Glomerular endothelial cell (primary cell): ENCODE results near the gene ZNF681. TPM values are rescaled to one million over a fixed set of nuclear protein-coding genes. Genes with fewer than 3 reads are reported as not detected.
"Not testable (repeated sequence)": the region's sequence is repeated elsewhere in the genome, so short reads cannot be mapped to it uniquely, and the experiment has no call there.

ENCODE experiments used
- DNase-seq: peaks from one replicate; pipeline ENCODE4 v3.0.0-alpha.2; 2011; ENCODE audit warnings: low read depth, low spot score; ENCODE audit errors: extremely low read depth
- total RNA-seq: library from RNA; depleted of rRNA; stranded (reverse); fragments of >200 nt; gene quantifications from 2 replicates; pipeline ENCODE4 v1.2.3, GENCODE V29; 2015

The ZNF681 gene
- total RNA-seq, 1 donor from 2014 or later = 1.6 TPM

- DNase-seq = no peak
Measured at GRCh38 chr19:23774524-23774971, 15.9 kb upstream of the ZNF681 start.

- DNase-seq = no peak
Measured at GRCh38 chr19:23774106-23774505, 15.4 kb upstream of the ZNF681 start.

- no peak for DNase-seq
Measured at GRCh38 chr19:23772675-23773063, 14.0 kb upstream of the ZNF681 start.

GRCh38 chr19:23771761-23772674, 13.3 kb upstream of the ZNF681 start:
- no peak for DNase-seq

- no peak for DNase-seq
Measured at GRCh38 chr19:23771316-23771715, 12.6 kb upstream of the ZNF681 start.

GRCh38 chr19:23770672-23771250, 12.1 kb upstream of the ZNF681 start:
- no peak for DNase-seq

GRCh38 chr19:23769691-23770468, 11.2 kb upstream of the ZNF681 start:
- DNase-seq = no peak

- no peak for DNase-seq
Measured at GRCh38 chr19:23766951-23767350, 8.3 kb upstream of the ZNF681 start.

- no peak for DNase-seq
Measured at GRCh38 chr19:23764781-23765180, 6.1 kb upstream of the ZNF681 start.

GRCh38 chr19:23762884-23763711, 4.4 kb upstream of the ZNF681 start:
- no peak for DNase-seq

GRCh38 chr19:23762548-23762883, 3.8 kb upstream of the ZNF681 start:
- DNase-seq = no peak

GRCh38 chr19:23760326-23760725, 1.6 kb upstream of the ZNF681 start:
- DNase-seq = not testable (repeated sequence)

GRCh38 chr19:23743633-23744232, 15.0 kb downstream of the ZNF681 start:
- not testable (repeated sequence) for DNase-seq

- DNase-seq = not testable (repeated sequence)
Measured at GRCh38 chr19:23730729-23731465, 27.8 kb downstream of the ZNF681 start.

- DNase-seq = not testable (repeated sequence)
Measured at GRCh38 chr19:23724161-23724560, 34.5 kb downstream of the ZNF681 start.

GRCh38 chr19:23718802-23719201, 39.9 kb downstream of the ZNF681 start:
- DNase-seq = no peak

GRCh38 chr19:23716792-23717191, 41.9 kb downstream of the ZNF681 start:
- no peak for DNase-seq

- DNase-seq = no peak
Measured at GRCh38 chr19:23709347-23709746, 49.3 kb downstream of the ZNF681 start.

GRCh38 chr19:23706657-23707056, 52.0 kb downstream of the ZNF681 start:
- no peak for DNase-seq

GRCh38 chr19:23699521-23699860, 59.2 kb downstream of the ZNF681 start:
- DNase-seq = no peak
